OCI-LY7 (cell line): ENCODE measurements around the gene ALDH1B1. TPM values are rescaled to one million over a fixed set of nuclear protein-coding genes. Genes with fewer than 3 reads are reported as not detected.

ENCODE experiments used
- BruUV-seq: library from RNA; stranded (reverse); fragments of 400-500 nt; replicated peaks from 2 replicates; lab custom pipeline; 2021; lab: Mats Ljungman, UMichigan
- CTCF ChIA-PET: fragments of 300-600 bp; sonication (Branson Sonifier 250); formaldehyde crosslinking; loops from one replicate; lab custom pipeline; 2022; ENCODE audit warnings: antibody characterized with exemption; ENCODE audit not compliant: unreplicated experiment; lab: Charles Lee
- POLR2A ChIA-PET: fragments of 300-600 bp; sonication (Branson Sonifier 250); formaldehyde crosslinking; loops from one replicate; lab custom pipeline; 2022; ENCODE audit warnings: antibody characterized with exemption; lab: Charles Lee
- DNase-seq: peaks from one replicate; pipeline ENCODE4 v3.0.0-alpha.2; 2015; ENCODE audit warnings: low spot score
- H2AFZ ChIP-seq: fragments of 200-600 bp; sonication (generic), shearing (Covaris generic); 2 replicates; pipeline ENCODE4 v1.6.1; 2014; ENCODE audit warnings: mild to moderate bottlenecking, antibody characterized with exemption, low read length, moderate library complexity
- H3K27ac ChIP-seq: fragments of 200-600 bp; sonication (generic); 2 replicates; pipeline ENCODE4 v1.5.1; 2014; ENCODE audit warnings: mixed run types, low read depth, mild to moderate bottlenecking, moderate library complexity, low read length, inconsistent platforms; ENCODE audit not compliant: poor library complexity, severe bottlenecking
- H3K36me3 ChIP-seq: fragments of 200-600 bp; sonication (generic); 2 replicates; pipeline ENCODE4 v1.6.1; 2014; ENCODE audit warnings: mild to moderate bottlenecking, antibody characterized with exemption, low read length, moderate library complexity, mixed read lengths; ENCODE audit not compliant: insufficient read depth
- H3K4me1 ChIP-seq: fragments of 200-600 bp; sonication (generic); 2 replicates; pipeline ENCODE4 v1.5.1; 2014; ENCODE audit warnings: mild to moderate bottlenecking, low read length; ENCODE audit not compliant: insufficient read depth, poor library complexity, severe bottlenecking
- H3K4me2 ChIP-seq: fragments of 200-600 bp; sonication (generic); 2 replicates; pipeline ENCODE4 v1.6.1; 2014; ENCODE audit warnings: mild to moderate bottlenecking, low read length
- H3K4me3 ChIP-seq: fragments of 200-600 bp; sonication (generic); 2 replicates; pipeline ENCODE4 v1.5.1; 2014; ENCODE audit warnings: mild to moderate bottlenecking, low read depth, low read length; ENCODE audit not compliant: poor library complexity, severe bottlenecking
- H3K79me2 ChIP-seq: fragments of 200-600 bp; sonication (generic); 2 replicates; pipeline ENCODE4 v1.6.1; 2016; ENCODE audit warnings: low read depth, mild to moderate bottlenecking, low read length, moderate library complexity, mixed read lengths; ENCODE audit not compliant: insufficient read depth
- H3K9me2 ChIP-seq: fragments of 200-600 bp; sonication (generic); 2 replicates; pipeline ENCODE4 v1.6.1; 2016; ENCODE audit warnings: mild to moderate bottlenecking, low read length, mixed read lengths; ENCODE audit not compliant: insufficient read depth
- H3K9me3 ChIP-seq: fragments of 200-600 bp; sonication (generic); 2 replicates; pipeline ENCODE4 v1.6.1; 2014; ENCODE audit warnings: mild to moderate bottlenecking, mixed run types, low read length, mixed read lengths
- H4K20me1 ChIP-seq: fragments of 200-600 bp; sonication (generic); 2 replicates; pipeline ENCODE4 v1.6.1; 2014; ENCODE audit warnings: mild to moderate bottlenecking, antibody characterized with exemption, low read length, moderate library complexity, mixed read lengths; ENCODE audit not compliant: insufficient read depth
- CTCF ChIP-seq: fragments of 200-600 bp; sonication (generic); conservative IDR thresholded peaks from 2 replicates; pipeline ENCODE4 v1.5.1; 2014; ENCODE audit warnings: mild to moderate bottlenecking, antibody characterized with exemption, low read length, moderate library complexity, mixed read lengths
- EZH2phosphoT487 ChIP-seq: fragments of 200-600 bp; sonication (generic); IDR thresholded peaks from 2 replicates; pipeline ENCODE4 v1.6.1; 2018; ENCODE audit warnings: low read depth, borderline replicate concordance, mild to moderate bottlenecking, mixed run types, antibody characterized with exemption, low read length, moderate library complexity, mixed read lengths
- intact Hi-C: fragments of 100-400 bp; cut with micrococcal nuclease; formaldehyde crosslinking; loops from one replicate; pipeline ENCODE4 v1.10.0; 2022; ENCODE audit not compliant: unreplicated experiment
- total RNA-seq, 2 experiments: library from RNA; depleted of rRNA in 1 of 2; stranded (reverse); fragments of >200 nt in 1 of 2; shearing (Covaris generic) in 1 of 2; gene quantifications; 2 replicates each; pipeline ENCODE4 v1.2.3, GENCODE V29; 2014 to 2022

ALDH1B1 gene
- total RNA-seq, 2 experiments from 2014 or later = 0.32 to 8.6 TPM

GRCh38 chr9:38413283-38413682, 20.8 kb downstream of the ALDH1B1 start:
- ChIA-PET CTCF (no interaction called here), POLR2A (no interaction called here)
- Histone ChIP-seq H3K9me3 (no peaks in the 10 kb centered on the region), H3K9me2 (no peaks in the 10 kb centered on the region), H4K20me1 (no peaks in the 10 kb centered on the region), H3K79me2 (no peaks in the 10 kb centered on the region), H3K4me2 (no peak overlapping the region; the same call in 1 of the 2 replicates), H3K4me1 (no peaks in the 10 kb centered on the region), H3K36me3 (no peaks in the 10 kb centered on the region), H3K4me3 (no peak overlapping the region), H3K27ac (no peak overlapping the region), H2AFZ (no peak overlapping the region)
- DNase-seq = no peak
- TF ChIP-seq CTCF = no peak
- no peak for TF ChIP-seq EZH2phosphoT487
- BruUV-seq = no TSS peak
- intact Hi-C loops = no loop called here

GRCh38 chr9:38414040-38414723, 21.7 kb downstream of the ALDH1B1 start:
- Histone ChIP-seq H3K79me2 (no peaks in the 10 kb centered on the region), H3K4me2 (no peak overlapping the region), H3K9me2 (no peaks in the 10 kb centered on the region), H2AFZ (no peak overlapping the region), H3K4me3 (no peak overlapping the region), H4K20me1 (no peaks in the 10 kb centered on the region), H3K27ac (no peak overlapping the region), H3K9me3 (no peaks in the 10 kb centered on the region), H3K36me3 (no peaks in the 10 kb centered on the region), H3K4me1 (no peaks in the 10 kb centered on the region)
- TF ChIP-seq CTCF (no peak), EZH2phosphoT487 (no peak)
- ChIA-PET POLR2A (interaction anchor here (0.8 kb wide), 1 partner anchor 14 kb away, joined by 4 read pairs; no protein-coding TSS in a partner anchor), CTCF (no interaction called here)
- no TSS peak for BruUV-seq
- intact Hi-C loops = no loop called here
- no peak for DNase-seq

DNA sequence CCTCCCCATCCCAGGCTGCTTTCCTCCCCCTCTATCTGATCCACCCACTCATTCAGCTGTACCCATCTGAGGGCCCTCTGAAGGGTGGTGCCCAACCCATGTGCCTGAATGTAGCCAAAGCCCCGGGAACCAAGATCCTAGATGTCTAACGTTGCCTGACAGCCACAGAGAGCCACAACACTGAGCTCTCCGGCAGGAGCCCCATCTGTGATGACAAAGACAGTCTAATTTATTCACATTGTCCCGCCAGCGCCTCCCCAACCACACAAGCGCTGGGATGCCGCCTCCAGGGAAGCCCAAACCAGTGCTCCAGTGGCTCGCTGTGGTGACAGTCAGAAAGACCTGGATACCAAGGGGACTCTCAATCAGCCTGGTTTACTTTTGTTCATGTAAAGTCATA, 23.4 kb downstream of the ALDH1B1 start:
- CTCF ChIA-PET = no interaction called here

More for the DNA sequence above, 23.4 kb downstream of the ALDH1B1 start:
- Histone ChIP-seq H3K9me3 (no peaks in the 10 kb centered on the region), H3K4me3 (no peak overlapping the region), H4K20me1 (no peaks in the 10 kb centered on the region), H3K4me2 (no peak overlapping the region), H3K9me2 (no peaks in the 10 kb centered on the region), H3K79me2 (no peaks in the 10 kb centered on the region), H3K4me1 (no peaks in the 10 kb centered on the region), H3K36me3 (no peaks in the 10 kb centered on the region), H3K27ac (no peak overlapping the region), H2AFZ (no peak overlapping the region)
- no TSS peak for BruUV-seq
- no peak for DNase-seq
- TF ChIP-seq EZH2phosphoT487 (no peak), CTCF (no peak)
- POLR2A ChIA-PET = no interaction called here
- intact Hi-C loops = no loop called here
